NCI-H446 (cell line): Measurements from ENCODE around the gene BCAN.
"Not testable (repeated sequence)": the region's sequence is repeated elsewhere in the genome, so short reads cannot be mapped to it uniquely, and the experiment has no call there.

ENCODE experiments used
- DNase-seq, 2 experiments: peaks; one replicate each; lab custom pipeline; 2025; lab: John Stamatoyannopoulos, UW

The BCAN gene

GRCh38 chr1:156615946-156616345 is 26.0 kb upstream of the BCAN start:
- DNase-seq, result no peak

DNA sequence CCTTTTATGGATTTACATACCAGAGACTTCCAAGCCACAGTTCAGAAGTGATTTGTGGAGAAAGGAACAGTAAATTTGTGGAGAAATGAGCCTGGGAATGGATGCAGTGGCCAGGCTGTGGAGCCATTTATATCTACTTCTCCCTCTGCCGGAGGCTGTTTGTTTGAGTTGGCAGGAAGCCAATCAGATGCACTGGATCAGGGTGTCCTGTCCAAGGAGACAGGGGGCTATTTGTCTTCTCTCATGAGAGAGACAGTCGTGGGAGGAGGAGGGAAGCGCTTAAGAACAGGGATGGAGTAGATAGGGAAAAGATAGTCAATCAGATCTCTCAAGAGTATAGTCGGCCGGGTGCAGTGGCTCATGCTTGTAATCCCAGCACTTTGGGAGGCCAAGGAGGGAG is 25.5 kb upstream of the BCAN start:
- peak in 1 of 2 experiments; percentile 29 for DNase-seq

GRCh38 chr1:156618853-156619581 is 22.9 kb upstream of the BCAN start, which contains the start of gene HAPLN2:
TSS of gene HAPLN2 (plus strand) at chr1:156619415. CDS start at chr1:156623491, 4,076 bp downstream.
- peak in 1 of 2 experiments; percentile 13 for DNase-seq

GRCh38 chr1:156619582-156619955 is 22.3 kb upstream of the BCAN start:
- DNase-seq, result no peak

- no peak for DNase-seq
Observed at GRCh38 chr1:156622581-156623297, 19.2 kb upstream of the BCAN start.

GRCh38 chr1:156623946-156624813 is 17.7 kb upstream of the BCAN start:
- peak; percentile 36 to 68 for DNase-seq

DNA sequence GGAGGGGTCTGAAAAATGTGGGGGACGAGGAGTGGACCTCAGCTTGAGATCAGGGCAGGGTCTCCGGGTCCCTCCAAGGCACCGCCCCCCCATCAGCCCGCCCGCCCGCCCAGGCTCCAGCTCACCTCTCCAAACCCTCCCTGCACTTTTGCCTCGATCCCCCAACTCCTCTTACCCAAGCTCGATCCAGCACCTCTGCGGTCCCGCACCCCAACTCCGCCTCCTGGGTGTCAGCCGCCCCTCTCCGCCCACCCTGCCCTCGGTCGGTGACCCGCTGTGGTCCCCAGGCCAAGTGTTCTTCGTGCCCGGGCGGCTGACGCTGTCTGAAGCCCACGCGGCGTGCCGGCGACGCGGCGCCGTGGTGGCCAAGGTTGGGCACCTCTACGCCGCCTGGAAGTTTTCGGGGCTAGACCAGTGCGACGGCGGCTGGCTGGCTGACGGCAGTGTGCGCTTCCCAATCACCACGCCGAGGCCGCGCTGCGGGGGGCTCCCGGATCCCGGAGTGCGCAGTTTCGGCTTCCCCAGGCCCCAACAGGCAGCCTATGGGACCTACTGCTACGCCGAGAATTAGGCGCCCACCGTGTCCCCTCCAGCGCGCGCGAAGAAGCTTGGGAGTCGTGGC is 17.0 kb upstream of the BCAN start:
- DNase-seq, result no peak

- peak; percentile 29 to 73 for DNase-seq
Observed at GRCh38 chr1:156625436-156626078, 16.4 kb upstream of the BCAN start.

GRCh38 chr1:156626079-156626438 is 15.9 kb upstream of the BCAN start:
- no peak for DNase-seq

DNA sequence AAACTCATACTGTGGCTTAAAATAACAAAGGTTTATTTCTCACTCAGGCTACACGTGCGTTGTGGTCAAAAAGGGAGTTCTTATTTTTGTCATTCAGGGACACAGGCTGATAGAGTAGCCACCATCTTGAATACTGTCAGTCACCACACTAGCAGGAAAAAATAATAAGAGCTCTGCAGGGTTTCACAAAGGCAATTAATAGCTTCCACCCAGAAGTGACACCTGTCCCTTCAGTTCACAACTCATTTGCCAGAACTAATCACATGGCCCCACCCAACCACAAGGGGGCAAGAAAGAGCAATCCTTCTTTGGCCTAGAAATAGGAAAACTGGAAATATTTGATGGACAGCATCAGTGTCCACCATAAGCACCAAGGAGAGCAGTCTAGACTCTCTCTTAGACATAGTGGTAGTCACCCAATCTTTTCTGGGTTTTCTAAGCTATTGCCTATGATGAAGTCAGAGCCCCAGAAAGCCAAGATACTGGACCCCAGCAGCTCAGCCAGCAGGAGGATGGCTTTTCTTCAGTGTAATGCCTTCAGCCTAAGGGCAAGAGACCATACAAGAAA is 14.5 kb upstream of the BCAN start:
- DNase-seq, result peak; percentile 13 to 66

DNA sequence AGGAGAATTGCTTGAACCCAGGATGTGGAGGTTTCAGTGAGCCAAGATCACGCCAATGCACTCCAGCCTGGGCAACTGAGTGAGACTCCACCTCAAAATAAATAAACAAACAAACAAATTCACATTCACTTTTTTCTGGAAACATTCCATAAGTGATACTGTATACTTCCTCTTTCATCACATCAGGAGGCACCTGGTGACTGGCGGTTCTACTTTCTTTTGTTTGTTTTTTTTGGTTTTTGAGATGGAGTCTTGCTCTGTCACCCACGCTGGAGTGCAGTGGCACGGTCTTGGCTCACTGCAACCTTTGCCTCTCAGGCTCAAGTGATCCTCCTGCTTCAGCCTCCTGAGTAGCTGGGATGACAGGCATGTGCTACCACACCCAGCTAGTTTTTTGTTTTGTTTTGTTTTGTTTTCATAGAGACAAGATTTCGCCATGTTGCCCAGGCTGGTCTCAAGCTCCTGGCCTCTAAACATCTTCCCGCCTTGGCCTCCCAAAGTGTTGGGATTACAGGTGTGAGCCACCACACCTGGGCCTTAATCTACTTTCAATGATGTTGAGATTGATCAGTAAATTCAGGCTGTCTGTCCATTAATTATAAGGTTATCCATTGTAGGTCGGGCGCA is 12.0 kb upstream of the BCAN start:
- DNase-seq, result no peak

DNA sequence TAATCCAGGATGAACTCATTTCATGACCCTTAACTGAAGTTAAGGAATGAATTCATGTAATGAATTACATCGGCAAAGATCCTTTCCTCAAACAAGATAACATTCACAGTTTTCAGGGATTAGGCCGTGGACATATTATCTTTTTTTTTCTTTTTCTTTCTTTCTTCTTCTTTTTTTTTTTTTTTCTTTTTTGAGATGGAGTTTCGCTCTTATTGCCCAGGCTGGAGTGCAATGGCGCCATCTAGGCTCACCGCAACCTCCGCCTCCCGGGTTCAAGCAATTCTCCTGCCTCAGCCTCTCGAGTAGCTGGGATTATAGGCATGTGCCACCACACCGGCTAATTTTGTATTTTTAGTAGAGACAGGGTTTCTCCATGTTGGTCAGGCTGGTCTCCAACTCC is 10.8 kb upstream of the BCAN start:
- DNase-seq, result not testable (repeated sequence)

- no peak for DNase-seq
Observed at GRCh38 chr1:156632355-156632754, 9.6 kb upstream of the BCAN start.

- DNase-seq, result no peak
Observed at GRCh38 chr1:156638189-156638985, 3.5 kb upstream of the BCAN start.

GRCh38 chr1:156639601-156640101 is 2.3 kb upstream of the BCAN start:
- DNase-seq, result no peak

GRCh38 chr1:156640842-156641706 is 843 bp upstream of the BCAN start:
- DNase-seq, result no peak

GRCh38 chr1:156642265-156643048 is 540 bp downstream of the BCAN start:
- no peak for DNase-seq
